BJ (cell line): ENCODE measurements around the gene ARHGEF11. TPM values are rescaled to one million over a fixed set of nuclear protein-coding genes. Genes with fewer than 3 reads are reported as not detected.

Source experiments
- CTCF ChIA-PET: fragments of 350-600 bp; formaldehyde crosslinking; extraction: SDS; loops from one replicate; lab custom pipeline; 2021; ENCODE audit warnings: antibody characterized with exemption, inconsistent platforms; lab: Yijun Ruan, JAX
- POLR2A ChIA-PET: fragments of 300-600 bp; sonication (Branson Sonifier 250); formaldehyde crosslinking; extraction: SDS; loops from one replicate; lab custom pipeline; 2021; ENCODE audit warnings: antibody characterized with exemption; lab: Charles Lee
- DNase-seq: peaks from one replicate; pipeline ENCODE4 v3.0.0-alpha.2; 2011; ENCODE audit warnings: low read depth
- H3K27me3 ChIP-seq: 2 replicates; pipeline ENCODE4 v1.6.0; 2011; ENCODE audit warnings: low read length; ENCODE audit not compliant: control insufficient read depth, insufficient read depth
- H3K36me3 ChIP-seq: 2 replicates; pipeline ENCODE4 v1.5.1; 2011; ENCODE audit warnings: low read length; ENCODE audit not compliant: control insufficient read depth, insufficient read depth
- H3K4me3 ChIP-seq: 2 replicates; pipeline ENCODE4 v1.5.1; 2011; ENCODE audit warnings: low read depth, mild to moderate bottlenecking, control low read depth, low read length
- CTCF ChIP-seq: IDR thresholded peaks from 2 replicates; pipeline ENCODE4 v1.5.1; 2011; ENCODE audit warnings: low read depth, mild to moderate bottlenecking, control low read depth, inconsistent platforms, low read length, moderate library complexity; ENCODE audit not compliant: insufficient read depth
- polyA plus RNA-seq: library from polyadenylated mRNA; depleted of rRNA; stranded (reverse); fragments of >200 nt; gene quantifications from 2 replicates; pipeline ENCODE4 v1.2.3, GENCODE V29; 2011

Gene ARHGEF11
- polyA plus RNA-seq, 1 experiment, result 19.5 TPM

- no peak for DNase-seq
- Histone ChIP-seq H3K27me3 (no peaks in the 10 kb centered on the region), H3K36me3 (peaks cover 1% of the 10 kb centered on the region), H3K4me3 (no peak overlapping the region)
- TF ChIP-seq CTCF, result no peak
- POLR2A ChIA-PET, result no interaction called here
- CTCF ChIA-PET, result interaction anchor here (1.1 kb wide), 1 partner anchor 12 kb away, joined by 4 read pairs; no protein-coding TSS in a partner anchor
Observed at GRCh38 chr1:157032303-157032702, 13.2 kb downstream of the ARHGEF11 start.

- TF ChIP-seq CTCF, result no peak
- DNase-seq, result no peak
- POLR2A ChIA-PET, result no interaction called here
- Histone ChIP-seq H3K27me3 (no peaks in the 10 kb centered on the region), H3K4me3 (no peak overlapping the region), H3K36me3 (peaks cover 1% of the 10 kb centered on the region)
- CTCF ChIA-PET, result no interaction called here
Observed at GRCh38 chr1:157030728-157031127, 14.8 kb downstream of the ARHGEF11 start.

- CTCF ChIA-PET, result interaction anchor here (1.2 kb wide), 1 partner anchor 16 kb away, joined by 3 read pairs; no protein-coding TSS in a partner anchor
Observed at GRCh38 chr1:157028674-157029073, 16.9 kb downstream of the ARHGEF11 start.

GRCh38 chr1:157025856-157026255 is 19.7 kb downstream of the ARHGEF11 start:
- Histone ChIP-seq H3K4me3 (no peak overlapping the region), H3K36me3 (no peaks in the 10 kb centered on the region), H3K27me3 (no peaks in the 10 kb centered on the region)
- TF ChIP-seq CTCF, result no peak
- ChIA-PET CTCF (interaction anchor here (0.5 to 1.0 kb wide), 3 partner anchors 20 to 109 kb away, joined by 3 to 4 read pairs (median 3); no protein-coding TSS in a partner anchor), POLR2A (no interaction called here)
- DNase-seq, result no peak

More at GRCh38 chr1:157028674-157029073, 16.9 kb downstream of the ARHGEF11 start:
- POLR2A ChIA-PET, result no interaction called here
- H3K36me3 ChIP-seq, result peaks cover 1% of the 10 kb centered on the region
- TF ChIP-seq CTCF, result no peak
- no peak for DNase-seq
- H3K27me3 ChIP-seq, result no peaks in the 10 kb centered on the region
- H3K4me3 ChIP-seq, result no peak overlapping the region

- Histone ChIP-seq H3K4me3 (no peak overlapping the region), H3K27me3 (no peaks in the 10 kb centered on the region), H3K36me3 (no peaks in the 10 kb centered on the region)
- TF ChIP-seq CTCF, result no peak
- CTCF ChIA-PET, result interaction anchor here (0.5 kb wide), 1 partner anchor 108 kb away, joined by 4 read pairs; no protein-coding TSS in a partner anchor
- DNase-seq, result no peak
- POLR2A ChIA-PET, result no interaction called here
Observed at GRCh38 chr1:157025385-157025784, 20.2 kb downstream of the ARHGEF11 start.
